Karpas-422 (cell line): ENCODE data around the gene SLC30A10. TPM values are rescaled to one million over a fixed set of nuclear protein-coding genes. Genes with fewer than 3 reads are reported as not detected.
"Not testable (repeated sequence)": the region's sequence is repeated elsewhere in the genome, so short reads cannot be mapped to it uniquely, and the experiment has no call there.

Experiments
- DNase-seq: peaks from one replicate; pipeline ENCODE4 v3.0.0-alpha.2; 2015
- H2AFZ ChIP-seq: fragments of 200-600 bp; sonication (generic); 2 replicates; pipeline ENCODE4 v1.6.1; 2014; ENCODE audit warnings: antibody characterized with exemption, low read length, mixed read lengths
- H3K27ac ChIP-seq: fragments of 200-600 bp; sonication (generic); 2 replicates; pipeline ENCODE4 v1.5.1; 2014; ENCODE audit warnings: mild to moderate bottlenecking, low read length, moderate library complexity
- H3K27me3 ChIP-seq: fragments of 200-600 bp; sonication (generic); 2 replicates; pipeline ENCODE4 v1.6.1; 2014; ENCODE audit warnings: low read length, mixed read lengths
- H3K36me3 ChIP-seq: fragments of 200-600 bp; sonication (generic); 2 replicates; pipeline ENCODE4 v1.6.1; 2014; ENCODE audit warnings: low read length, mixed read lengths; ENCODE audit not compliant: insufficient read depth
- H3K4me1 ChIP-seq: fragments of 200-600 bp; sonication (generic); 2 replicates; pipeline ENCODE4 v1.6.1; 2014; ENCODE audit warnings: mild to moderate bottlenecking, low read length, mixed read lengths
- H3K4me2 ChIP-seq: fragments of 200-600 bp; sonication (generic); 2 replicates; pipeline ENCODE4 v1.6.1; 2014; ENCODE audit warnings: low read length, low read depth, mild to moderate bottlenecking; ENCODE audit not compliant: poor library complexity, severe bottlenecking
- H3K4me3 ChIP-seq: fragments of 200-600 bp; sonication (generic); 2 replicates; pipeline ENCODE4 v1.5.1; 2014; ENCODE audit warnings: mild to moderate bottlenecking, antibody characterized with exemption, low read length, mixed read lengths
- H3K79me2 ChIP-seq: fragments of 200-600 bp; sonication (generic); 2 replicates; pipeline ENCODE4 v1.6.1; 2014; ENCODE audit warnings: mild to moderate bottlenecking, low read length, mixed read lengths
- H3K9ac ChIP-seq: fragments of 200-600 bp; sonication (generic); 2 replicates; pipeline ENCODE4 v1.6.0; 2014; ENCODE audit warnings: low read length
- H3K9me2 ChIP-seq: fragments of 200-600 bp; sonication (generic), shearing (Covaris generic); replicated peaks from 2 replicates; pipeline ENCODE4 v1.6.0; 2014; ENCODE audit warnings: mild to moderate bottlenecking, low read length, moderate library complexity; ENCODE audit not compliant: insufficient read depth
- H3K9me3 ChIP-seq: fragments of 300-700, 200-600 bp; sonication (generic); 2 replicates; pipeline ENCODE4 v1.6.1; 2014; ENCODE audit warnings: low read length, mixed read lengths
- H4K20me1 ChIP-seq: fragments of 200-600 bp; sonication (generic); 2 replicates; pipeline ENCODE4 v1.6.1; 2014; ENCODE audit warnings: mild to moderate bottlenecking, antibody characterized with exemption, low read length, low read depth; ENCODE audit not compliant: insufficient read depth
- total RNA-seq: library from RNA; depleted of rRNA; stranded (reverse); fragments of >200 nt; shearing (Covaris generic); gene quantifications from 2 replicates; pipeline ENCODE4 v1.2.3, GENCODE V29; 2014; ENCODE audit warnings: low replicate concordance

Gene SLC30A10
- total RNA-seq, 1 experiment from 2014 or later, result not detected

DNA sequence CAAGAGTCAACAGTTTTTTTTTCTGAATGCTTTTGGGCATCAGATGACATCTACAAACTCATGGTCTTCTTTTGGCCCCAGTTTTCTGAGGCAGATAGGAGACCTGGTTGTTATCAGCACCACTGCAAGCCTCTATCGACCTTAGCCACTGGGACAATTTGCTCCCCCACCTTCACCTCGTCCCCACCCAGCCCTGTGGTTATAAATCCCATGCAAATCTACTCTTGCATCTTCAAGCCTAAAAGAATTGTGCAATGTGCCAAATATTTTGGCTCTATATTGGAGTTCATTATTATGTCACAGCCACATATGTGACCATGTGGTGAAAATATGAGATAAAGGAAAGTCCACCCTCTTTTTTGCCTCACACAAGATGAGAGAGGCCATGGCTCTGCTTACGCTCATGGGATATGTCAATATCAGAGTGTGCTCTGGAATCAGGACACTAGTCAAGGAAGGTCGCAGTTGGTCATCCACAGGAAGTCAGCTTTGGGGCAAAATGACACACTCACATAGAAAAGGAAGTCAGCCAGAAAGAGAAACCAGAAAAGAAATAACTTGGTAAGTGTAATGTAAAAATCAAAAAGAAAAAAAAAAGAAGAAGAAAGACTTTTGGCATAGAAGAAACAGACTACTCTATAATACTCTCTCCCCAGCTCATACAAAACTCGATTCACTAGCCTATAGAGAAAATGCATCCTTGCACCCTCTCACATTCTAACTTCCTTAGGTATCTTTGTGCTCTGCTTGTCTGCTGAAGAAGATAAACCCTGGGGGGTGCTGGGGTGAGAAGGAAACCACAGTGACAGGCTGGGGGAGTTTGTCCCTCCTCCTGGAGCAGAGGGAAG is 21.2 kb downstream of the SLC30A10 start:
- H3K27ac ChIP-seq, result no peak overlapping the region
- H3K4me3 ChIP-seq, result no peak overlapping the region
- H3K4me2 ChIP-seq, result no peak overlapping the region
- H4K20me1 ChIP-seq, result no peaks in the 10 kb centered on the region
- H3K27me3 ChIP-seq, result no peaks in the 10 kb centered on the region
- H3K79me2 ChIP-seq, result no peaks in the 10 kb centered on the region
- no peak for DNase-seq
- no peaks in the 10 kb centered on the region for H3K9me2 ChIP-seq
- H3K4me1 ChIP-seq, result no peaks in the 10 kb centered on the region
- H2AFZ ChIP-seq, result no peak overlapping the region
- H3K9ac ChIP-seq, result no peak overlapping the region
- no peaks in the 10 kb centered on the region for H3K9me3 ChIP-seq
- no peaks in the 10 kb centered on the region for H3K36me3 ChIP-seq

DNA sequence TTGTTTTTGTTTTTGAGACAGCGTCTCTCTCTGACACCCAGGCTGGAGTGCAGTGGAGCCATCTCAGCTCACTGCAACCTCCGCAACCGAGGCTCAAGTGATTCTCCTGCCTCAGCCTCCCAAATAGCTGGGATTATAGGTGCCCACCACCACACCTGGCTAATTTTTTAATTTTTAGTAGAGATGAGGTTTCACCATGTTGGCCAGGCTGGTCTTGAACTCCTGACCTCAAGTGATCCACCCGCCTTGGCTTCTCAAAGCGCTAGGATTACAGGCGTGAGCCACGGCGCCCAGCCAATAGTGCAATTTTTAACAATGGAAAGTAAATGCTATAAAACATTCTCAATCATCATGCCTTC is 21.8 kb downstream of the SLC30A10 start:
- H3K4me2 ChIP-seq, result not testable (repeated sequence)

GRCh38 chr1:219905524-219905923 is 22.8 kb downstream of the SLC30A10 start:
- Histone ChIP-seq H3K79me2 (no peaks in the 10 kb centered on the region), H3K4me2 (no peak overlapping the region), H3K9me3 (no peaks in the 10 kb centered on the region), H3K9me2 (no peaks in the 10 kb centered on the region), H3K27me3 (no peaks in the 10 kb centered on the region), H2AFZ (no peak overlapping the region), H3K9ac (no peak overlapping the region), H4K20me1 (no peaks in the 10 kb centered on the region), H3K36me3 (no peaks in the 10 kb centered on the region), H3K4me3 (no peak overlapping the region), H3K27ac (no peak overlapping the region), H3K4me1 (no peaks in the 10 kb centered on the region)
- no peak for DNase-seq

More for the DNA sequence above, 21.8 kb downstream of the SLC30A10 start:
- H3K9me3 ChIP-seq, H3K79me2 ChIP-seq, H3K4me1 ChIP-seq, H3K9ac ChIP-seq, H3K27me3 ChIP-seq, H3K9me2 ChIP-seq, H3K4me3 ChIP-seq, DNase-seq, H3K27ac ChIP-seq, H2AFZ ChIP-seq, H4K20me1 ChIP-seq, H3K36me3 ChIP-seq: not testable (repeated sequence)

- Histone ChIP-seq H3K9me2 (no peaks in the 10 kb centered on the region), H3K27me3 (no peaks in the 10 kb centered on the region), H3K27ac (no peak overlapping the region), H3K4me2 (no peak overlapping the region), H3K9me3 (no peaks in the 10 kb centered on the region), H2AFZ (no peak overlapping the region), H3K36me3 (no peaks in the 10 kb centered on the region), H4K20me1 (no peaks in the 10 kb centered on the region), H3K79me2 (no peaks in the 10 kb centered on the region), H3K4me3 (no peak overlapping the region), H3K9ac (no peak overlapping the region), H3K4me1 (no peaks in the 10 kb centered on the region)
- no peak for DNase-seq
These were observed 23.4 kb downstream of the SLC30A10 start for GRCh38 chr1:219904934-219905333.

GRCh38 chr1:219903353-219903871 is 24.9 kb downstream of the SLC30A10 start:
- H3K4me1 ChIP-seq, result no peaks in the 10 kb centered on the region
- no peaks in the 10 kb centered on the region for H3K9me2 ChIP-seq
- H3K9me3 ChIP-seq, result no peaks in the 10 kb centered on the region
- H2AFZ ChIP-seq, result no peak overlapping the region
- H4K20me1 ChIP-seq, result no peaks in the 10 kb centered on the region
- H3K27me3 ChIP-seq, result no peaks in the 10 kb centered on the region
- DNase-seq, result no peak
- H3K79me2 ChIP-seq, result no peaks in the 10 kb centered on the region
- H3K36me3 ChIP-seq, result no peaks in the 10 kb centered on the region
- no peak overlapping the region for H3K9ac ChIP-seq
- H3K4me2 ChIP-seq, result no peak overlapping the region
- H3K27ac ChIP-seq, result no peak overlapping the region
- H3K4me3 ChIP-seq, result no peak overlapping the region

- no peak overlapping the region for H3K4me2 ChIP-seq
- H3K9ac ChIP-seq, result no peak overlapping the region
- H3K9me3 ChIP-seq, result no peaks in the 10 kb centered on the region
- H3K4me1 ChIP-seq, result no peaks in the 10 kb centered on the region
- no peak overlapping the region for H3K4me3 ChIP-seq
- no peaks in the 10 kb centered on the region for H3K36me3 ChIP-seq
- no peaks in the 10 kb centered on the region for H3K27me3 ChIP-seq
- no peak overlapping the region for H3K27ac ChIP-seq
- no peaks in the 10 kb centered on the region for H3K79me2 ChIP-seq
- no peak overlapping the region for H2AFZ ChIP-seq
- H4K20me1 ChIP-seq, result no peaks in the 10 kb centered on the region
- H3K9me2 ChIP-seq, result no peaks in the 10 kb centered on the region
- DNase-seq, result no peak
These were observed 25.4 kb downstream of the SLC30A10 start for GRCh38 chr1:219902951-219903350.

DNA sequence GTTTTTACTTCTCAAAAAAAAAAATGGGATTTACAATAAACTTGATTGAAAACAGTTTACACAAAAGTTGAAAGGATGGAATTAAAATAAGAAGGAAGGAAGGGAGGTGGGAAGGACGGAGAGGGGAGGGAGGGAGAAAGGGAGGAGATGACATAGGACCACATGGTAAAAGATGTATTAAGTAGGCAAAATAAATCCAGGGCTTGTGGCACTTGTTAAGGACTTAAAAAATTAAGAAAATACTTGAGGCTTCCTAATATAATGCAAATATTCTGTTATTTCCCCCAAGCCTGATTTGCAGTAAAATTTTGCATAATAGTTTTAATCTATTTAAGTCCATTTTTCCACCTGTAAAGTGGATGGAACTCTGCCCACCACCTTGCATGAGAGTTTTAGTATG is 27.5 kb downstream of the SLC30A10 start:
- Histone ChIP-seq H4K20me1 (no peaks in the 10 kb centered on the region), H3K27me3 (no peaks in the 10 kb centered on the region), H3K4me1 (no peaks in the 10 kb centered on the region), H3K27ac (no peak overlapping the region), H3K9ac (no peak overlapping the region), H2AFZ (no peak overlapping the region), H3K79me2 (no peaks in the 10 kb centered on the region), H3K4me3 (no peak overlapping the region), H3K4me2 (no peak overlapping the region), H3K9me2 (no peaks in the 10 kb centered on the region), H3K9me3 (no peaks in the 10 kb centered on the region), H3K36me3 (no peaks in the 10 kb centered on the region)
- no peak for DNase-seq

- no peak overlapping the region for H3K4me2 ChIP-seq
- H3K4me1 ChIP-seq, result no peaks in the 10 kb centered on the region
- no peaks in the 10 kb centered on the region for H3K36me3 ChIP-seq
- H3K9ac ChIP-seq, result no peak overlapping the region
- H3K79me2 ChIP-seq, result no peaks in the 10 kb centered on the region
- no peak for DNase-seq
- H3K9me3 ChIP-seq, result no peaks in the 10 kb centered on the region
- H2AFZ ChIP-seq, result no peak overlapping the region
- no peak overlapping the region for H3K4me3 ChIP-seq
- H3K27ac ChIP-seq, result no peak overlapping the region
- no peaks in the 10 kb centered on the region for H3K9me2 ChIP-seq
- H4K20me1 ChIP-seq, result no peaks in the 10 kb centered on the region
- no peaks in the 10 kb centered on the region for H3K27me3 ChIP-seq
These were observed 28.2 kb downstream of the SLC30A10 start for GRCh38 chr1:219900201-219900600.
